Thyroid gland (tissue), 4 donors: Measurements from ENCODE around the gene CNKSR2. TPM values are rescaled to one million over a fixed set of nuclear protein-coding genes. Genes with fewer than 3 reads are reported as not detected.

Experiments
- DNase-seq, 2 donors: peaks; one replicate each; pipeline ENCODE4 v3.0.0-alpha.2; 2019
- H3K27ac ChIP-seq, 3 donors: fragments of 200-600 bp; sonication (generic); 1 replicate in 2 of 3; 2 replicates in 1 of 3; pipeline ENCODE4 v1.5.1; 2016 to 2019; ENCODE audit warnings: mild to moderate bottlenecking in 1 of 3, moderate library complexity in 1 of 3
- H3K27me3 ChIP-seq: fragments of 200-600 bp; sonication (generic); one replicate; pipeline ENCODE4 v1.5.1; 2019
- H3K36me3 ChIP-seq, 2 donors: fragments of 200-600 bp; sonication (generic); one replicate each; pipeline ENCODE4 v1.5.1; 2016 to 2019
- H3K4me1 ChIP-seq, 2 donors: fragments of 200-600 bp; sonication (generic); one replicate each; pipeline ENCODE4 v1.5.1; 2017 to 2019
- H3K4me3 ChIP-seq, 3 donors: fragments of 200-600 bp; sonication (generic); replicated peaks in 1 of 3; 1 replicate in 2 of 3; 2 replicates in 1 of 3; pipeline ENCODE4 v1.5.1; 2016; ENCODE audit warnings: mild to moderate bottlenecking in 1 of 3
- H3K9me3 ChIP-seq: fragments of 200-600 bp; sonication (generic); one replicate; pipeline ENCODE4 v1.5.1; 2017
- POLR2A ChIP-seq, 2 donors: fragments of 450-650 bp; IDR thresholded peaks; one replicate each; pipeline ENCODE4 v1.6.1; 2017; ENCODE audit warnings: antibody characterized with exemption in 2 of 2, mild to moderate bottlenecking in 2 of 2, moderate library complexity in 1 of 2
- whole genome bisulfite sequencing, 2 donors: methylation state at CpG; one replicate each; pipeline ENCODE4 v1.1.5; 2017; 5-methylcytosine and 5-hydroxymethylcytosine counted together
- intact Hi-C: fragments of 100-400 bp; cut with DNase I; formaldehyde crosslinking; loops from one replicate; pipeline ENCODE4 v1.15.1; 2023
- total RNA-seq, 4 donors: library from RNA; depleted of rRNA; stranded (reverse); fragments of >200 nt; gene quantifications; one replicate each; pipeline ENCODE4 v1.2.3, GENCODE V29; 2016
- TF ChIP-seq, protein P1 (sequence below), 6 experiments: fragments of 200-600 bp in 3 of 6; fragments of 450-650 bp in 3 of 6; sonication (generic) in 3 of 6; IDR thresholded peaks; one replicate each; pipeline ENCODE4 v1.5.1; 2016 to 2019; ENCODE audit warnings: antibody characterized with exemption in 6 of 6, mild to moderate bottlenecking in 2 of 6, inconsistent platforms in 1 of 6, moderate library complexity in 1 of 6

CNKSR2 gene
- total RNA-seq, 4 donors from 2014 or later = 4.2 to 10.9 (median 7.3) TPM

DNA sequence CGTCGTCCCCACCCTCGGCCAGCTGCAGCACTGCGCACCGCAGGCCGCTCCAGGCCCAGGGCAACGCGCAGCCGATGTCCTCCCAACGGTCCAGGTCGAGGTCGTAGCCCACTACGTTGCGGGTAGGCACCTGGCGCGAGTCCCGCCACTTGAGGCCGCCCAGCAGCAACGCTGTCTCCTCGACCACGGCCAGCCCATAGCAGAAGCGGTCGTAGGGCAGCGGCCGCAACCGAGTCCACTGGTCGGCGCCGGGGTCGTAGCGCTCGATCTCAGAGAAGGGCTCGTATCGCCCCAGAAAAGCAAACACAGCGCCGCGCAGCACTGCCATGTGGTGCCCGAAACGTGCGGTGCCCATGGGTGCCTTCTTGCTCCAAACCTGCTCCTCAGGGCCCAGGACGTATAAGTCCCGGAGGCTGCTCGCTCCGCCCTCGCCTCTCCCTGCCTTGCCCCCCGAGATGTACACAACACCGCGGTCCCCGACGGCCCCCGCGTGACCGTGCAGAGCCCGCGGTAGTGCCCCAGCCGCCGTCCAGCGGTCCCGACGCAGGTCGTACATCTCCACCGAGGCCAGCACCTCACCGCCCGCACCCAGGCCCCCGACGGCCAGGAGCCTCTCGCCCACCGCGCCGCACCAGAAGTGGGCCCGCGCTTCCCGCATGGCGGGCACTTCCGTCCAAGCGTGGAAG, 281.8 kb downstream of the CNKSR2 start:
- TF ChIP-seq POLR2A (IDR thresholded peaks at IDR 0.05) = no peak
- TF ChIP-seq, protein P1, sequence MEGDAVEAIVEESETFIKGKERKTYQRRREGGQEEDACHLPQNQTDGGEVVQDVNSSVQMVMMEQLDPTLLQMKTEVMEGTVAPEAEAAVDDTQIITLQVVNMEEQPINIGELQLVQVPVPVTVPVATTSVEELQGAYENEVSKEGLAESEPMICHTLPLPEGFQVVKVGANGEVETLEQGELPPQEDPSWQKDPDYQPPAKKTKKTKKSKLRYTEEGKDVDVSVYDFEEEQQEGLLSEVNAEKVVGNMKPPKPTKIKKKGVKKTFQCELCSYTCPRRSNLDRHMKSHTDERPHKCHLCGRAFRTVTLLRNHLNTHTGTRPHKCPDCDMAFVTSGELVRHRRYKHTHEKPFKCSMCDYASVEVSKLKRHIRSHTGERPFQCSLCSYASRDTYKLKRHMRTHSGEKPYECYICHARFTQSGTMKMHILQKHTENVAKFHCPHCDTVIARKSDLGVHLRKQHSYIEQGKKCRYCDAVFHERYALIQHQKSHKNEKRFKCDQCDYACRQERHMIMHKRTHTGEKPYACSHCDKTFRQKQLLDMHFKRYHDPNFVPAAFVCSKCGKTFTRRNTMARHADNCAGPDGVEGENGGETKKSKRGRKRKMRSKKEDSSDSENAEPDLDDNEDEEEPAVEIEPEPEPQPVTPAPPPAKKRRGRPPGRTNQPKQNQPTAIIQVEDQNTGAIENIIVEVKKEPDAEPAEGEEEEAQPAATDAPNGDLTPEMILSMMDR (IDR thresholded peaks at IDR 0.05) = no peak
- Histone ChIP-seq H3K9me3 (no peaks in the 10 kb centered on the region), H3K36me3 (no peaks in the 10 kb centered on the region), H3K4me1 (peaks cover 0 to 4% of the 10 kb centered on the region in 2 donors), H3K4me3 (no peak overlapping the region), H3K27me3 (no peaks in the 10 kb centered on the region), H3K27ac (no peak overlapping the region)
- DNase-seq = no peak
- intact Hi-C loops = no loop called here
- WGBS, 2 donors = 12 to 26% methylated on average over 5 to 25 of the region's 76 CpGs

DNA sequence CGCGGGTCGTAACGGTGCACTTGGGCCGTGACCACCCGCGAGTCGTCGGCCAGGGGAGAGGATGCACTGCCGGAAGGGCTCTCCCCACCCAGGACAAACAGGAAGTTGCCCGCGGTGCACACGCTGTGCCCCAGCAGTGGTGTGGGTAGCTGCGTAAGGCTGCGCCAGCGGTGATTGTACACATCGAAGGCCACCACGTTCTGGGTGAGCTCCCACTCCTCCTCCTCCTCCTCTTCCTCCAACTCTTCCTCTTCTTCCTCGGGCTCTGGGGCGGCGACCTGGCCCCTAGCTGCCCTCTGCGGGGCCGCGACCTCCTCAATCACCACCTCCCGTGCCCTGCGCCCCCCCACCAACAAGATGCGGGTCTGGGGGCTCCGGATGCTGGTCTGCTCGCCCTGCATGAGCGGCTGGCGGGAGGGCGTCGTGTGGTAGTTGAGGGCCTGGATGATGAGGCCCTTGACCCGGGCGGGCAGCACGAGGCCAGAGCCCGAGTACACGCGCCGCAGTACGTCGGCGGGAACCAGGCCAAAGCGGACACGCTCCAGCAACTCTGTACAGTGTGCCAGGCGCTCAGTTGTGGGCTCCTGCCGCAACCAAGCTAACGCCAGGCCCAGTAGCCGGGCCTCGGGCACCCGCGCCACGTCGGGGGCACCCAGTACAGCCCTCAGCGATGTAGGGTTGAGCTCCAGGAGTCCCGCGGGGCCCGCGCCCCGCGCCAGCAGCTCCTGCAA, 282.5 kb downstream of the CNKSR2 start:
- Histone ChIP-seq H3K4me3 (no peak overlapping the region), H3K36me3 (no peaks in the 10 kb centered on the region), H3K9me3 (no peaks in the 10 kb centered on the region), H3K27ac (no peak overlapping the region), H3K4me1 (peaks cover 0 to 4% of the 10 kb centered on the region in 2 donors), H3K27me3 (no peaks in the 10 kb centered on the region)
- no peak for DNase-seq
- intact Hi-C loops = no loop called here
- WGBS, 2 donors = 25 to 38% methylated on average over 10 to 17 of the region's 61 CpGs
- no peak for TF ChIP-seq POLR2A (IDR thresholded peaks at IDR 0.05)
- TF ChIP-seq, protein P1 (IDR thresholded peaks at IDR 0.05) = no peak

DNA sequence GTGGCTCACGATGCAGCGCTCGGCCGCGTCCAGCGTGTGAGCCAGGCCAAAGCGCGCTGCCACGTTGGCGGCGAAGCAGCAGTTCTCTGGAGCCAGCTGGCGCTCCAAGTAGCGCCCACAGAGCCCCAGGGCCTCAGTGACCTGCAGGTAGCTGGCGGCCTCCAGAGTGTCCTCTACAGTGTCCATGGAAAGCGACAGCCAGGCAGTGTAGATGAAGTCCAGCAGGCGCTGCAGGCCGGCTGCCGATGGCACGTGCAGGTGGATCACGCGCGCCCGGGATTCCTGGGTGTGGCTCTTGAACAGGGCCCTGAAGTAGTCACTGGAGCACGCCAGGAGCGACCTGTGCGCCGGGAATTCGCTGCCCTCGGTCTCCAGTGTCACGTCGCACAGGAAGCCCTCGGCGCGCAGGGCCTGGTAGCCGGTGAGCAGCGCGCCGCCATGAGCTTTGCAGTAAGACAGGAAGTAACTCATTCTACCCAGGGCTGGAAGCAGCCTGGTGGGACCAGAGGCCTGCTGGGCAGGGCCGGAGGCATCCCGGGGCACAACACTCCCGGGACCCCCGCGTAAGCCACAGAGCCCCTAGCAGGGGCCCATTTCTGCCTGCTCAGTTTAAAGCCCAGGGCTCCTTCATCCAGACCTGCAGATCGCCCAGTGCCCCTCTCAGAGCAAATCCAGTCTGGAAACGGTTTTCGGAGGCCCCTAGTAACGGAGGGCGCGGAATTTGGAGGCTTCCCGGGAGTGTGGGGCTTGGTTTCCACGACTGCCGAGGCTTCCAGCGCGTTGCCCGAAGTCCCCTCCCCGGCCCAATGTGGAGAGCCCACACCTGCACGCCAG, 283.3 kb downstream of the CNKSR2 start:
- Histone ChIP-seq H3K36me3 (no peaks in the 10 kb centered on the region), H3K27me3 (no peaks in the 10 kb centered on the region), H3K9me3 (no peaks in the 10 kb centered on the region), H3K27ac (no peak overlapping the region), H3K4me1 (peaks cover 0 to 4% of the 10 kb centered on the region in 2 donors), H3K4me3 (no peak overlapping the region)
- no peak for TF ChIP-seq POLR2A (IDR thresholded peaks at IDR 0.05)
- TF ChIP-seq, protein P1 (IDR thresholded peaks at IDR 0.05) = no peak
- 67% methylated on average over 3 of the region's 57 CpGs; no CpG with 5 or more reads in 1 of the 2 donors for WGBS, 2 donors
- intact Hi-C loops = no loop called here
- no peak for DNase-seq

DNA sequence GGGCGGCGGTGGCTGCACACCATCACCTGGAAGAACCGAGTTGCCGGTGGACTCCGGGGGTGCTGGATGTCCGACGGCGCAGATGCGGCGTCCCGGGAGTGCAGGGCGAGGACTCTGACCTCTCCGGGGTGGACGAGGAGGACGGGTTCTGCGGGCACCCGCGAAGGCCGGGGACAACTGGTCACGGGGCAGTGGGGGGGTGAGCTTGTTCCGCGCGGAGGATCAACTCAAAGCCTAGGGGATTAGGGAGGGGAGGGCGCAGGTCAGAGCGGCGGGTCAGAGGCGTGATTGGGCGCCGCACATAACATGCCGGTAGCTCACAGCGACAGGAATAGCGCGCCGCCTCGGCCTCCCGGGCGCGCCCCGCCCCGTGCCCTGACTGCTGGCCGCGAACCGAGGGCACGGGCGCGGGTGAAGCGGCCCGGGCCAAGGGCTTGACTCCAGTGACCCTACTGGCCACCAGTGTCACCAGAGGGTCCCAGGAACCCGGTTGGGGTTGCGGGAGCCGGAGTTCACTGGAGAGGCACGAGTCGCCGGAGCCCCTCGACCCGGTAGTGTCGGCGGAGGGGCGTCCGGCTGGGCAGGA, 284.0 kb downstream of the CNKSR2 start, which contains the start of gene KLHL34:
Gene KLHL34 (minus strand): TSS at position 179 of the 586 bp plus-strand sequence. CDS start 542 bp downstream, outside the sequence.
- Histone ChIP-seq H3K4me3 (no peak within 1 kb of the TSS), H3K27ac (no peak within 1 kb of the TSS), H3K4me1 (peaks cover 0 to 4% of the 10 kb centered on the region in 2 donors)

More for the DNA sequence above, 284.0 kb downstream of the CNKSR2 start, which contains the start of gene KLHL34:
- Histone ChIP-seq H3K36me3 (no peaks in the 10 kb centered on the region), H3K9me3 (no peaks in the 10 kb centered on the region), H3K27me3 (no peaks in the 10 kb centered on the region)
- no peak for DNase-seq
- TF ChIP-seq, protein P1 (IDR thresholded peaks at IDR 0.05) = no peak
- TF ChIP-seq POLR2A (IDR thresholded peaks at IDR 0.05) = no peak
- WGBS, 2 donors = 1% methylated on average over 16 of the region's 60 CpGs; no CpG with 5 or more reads in 1 of the 2 donors
- intact Hi-C loops = no loop called here
